ENCODE data around the gene MYO9B.
A peak's percentile ranks its signal among the peaks of the same experiment; 100 is the strongest.
"Not testable (repeated sequence)": the region's sequence is repeated elsewhere in the genome, so short reads cannot be mapped to it uniquely, and the experiment has no call there.

Gene MYO9B

DNA sequence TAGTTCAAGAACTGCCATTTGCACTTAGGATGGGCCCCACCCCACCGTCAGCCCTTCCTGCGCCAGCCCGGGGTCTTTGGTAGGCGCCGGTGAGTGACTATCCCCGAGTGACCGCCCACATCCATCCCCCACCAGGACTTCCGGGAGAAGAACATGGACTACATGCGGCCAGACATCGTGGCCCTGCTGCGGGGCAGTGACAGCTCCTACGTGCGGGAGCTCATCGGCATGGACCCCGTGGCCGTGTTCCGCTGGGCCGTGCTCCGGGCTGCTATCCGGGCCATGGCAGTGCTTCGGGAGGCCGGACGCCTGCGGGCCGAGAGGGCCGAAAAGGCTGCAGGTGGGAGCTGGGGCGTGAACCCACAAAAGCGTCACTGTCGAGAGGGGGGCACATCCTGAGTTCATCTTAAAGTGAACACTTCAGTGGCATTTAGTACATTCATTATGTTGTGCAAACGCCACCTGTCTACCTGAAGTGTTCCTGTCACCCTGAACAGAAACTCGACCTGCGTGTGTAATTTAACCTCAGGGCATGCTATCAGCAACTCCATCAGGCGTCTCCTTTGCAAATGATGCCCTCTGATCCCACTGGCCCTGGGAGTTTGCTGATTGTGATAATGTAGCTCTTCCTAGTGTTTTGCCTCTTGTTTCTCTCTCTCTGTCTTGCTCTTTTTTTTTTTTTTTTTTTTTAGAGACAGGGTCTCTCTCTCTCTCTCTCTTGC lies 97.2 kb downstream of the MYO9B start:
- no peak for DNase-seq (ENCODE audit: extremely low read depth in 1 of 2, low read depth in 1 of 2)

DNA sequence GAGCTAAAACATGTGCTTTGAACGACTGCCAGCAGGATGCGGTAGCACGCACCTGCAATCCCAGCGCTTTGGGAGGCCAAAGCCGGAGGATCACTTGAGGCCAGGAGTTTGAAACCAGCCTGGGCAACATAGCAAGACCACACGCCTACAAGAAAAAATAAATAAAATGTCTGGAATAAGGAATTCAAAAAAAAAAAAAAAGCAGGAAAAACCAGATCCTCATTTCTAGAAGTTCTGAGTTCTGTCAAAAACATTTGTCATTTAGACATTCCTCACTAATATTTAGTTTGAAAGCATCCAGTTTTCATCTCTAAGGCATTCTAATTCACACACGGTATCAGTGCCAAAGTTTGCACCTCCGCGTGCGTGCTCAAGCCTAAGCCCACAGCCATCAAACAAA lies 102.7 kb downstream of the MYO9B start:
- DNase-seq (ENCODE audit: extremely low read depth in 1 of 2, low read depth in 1 of 2): no peak

DNA sequence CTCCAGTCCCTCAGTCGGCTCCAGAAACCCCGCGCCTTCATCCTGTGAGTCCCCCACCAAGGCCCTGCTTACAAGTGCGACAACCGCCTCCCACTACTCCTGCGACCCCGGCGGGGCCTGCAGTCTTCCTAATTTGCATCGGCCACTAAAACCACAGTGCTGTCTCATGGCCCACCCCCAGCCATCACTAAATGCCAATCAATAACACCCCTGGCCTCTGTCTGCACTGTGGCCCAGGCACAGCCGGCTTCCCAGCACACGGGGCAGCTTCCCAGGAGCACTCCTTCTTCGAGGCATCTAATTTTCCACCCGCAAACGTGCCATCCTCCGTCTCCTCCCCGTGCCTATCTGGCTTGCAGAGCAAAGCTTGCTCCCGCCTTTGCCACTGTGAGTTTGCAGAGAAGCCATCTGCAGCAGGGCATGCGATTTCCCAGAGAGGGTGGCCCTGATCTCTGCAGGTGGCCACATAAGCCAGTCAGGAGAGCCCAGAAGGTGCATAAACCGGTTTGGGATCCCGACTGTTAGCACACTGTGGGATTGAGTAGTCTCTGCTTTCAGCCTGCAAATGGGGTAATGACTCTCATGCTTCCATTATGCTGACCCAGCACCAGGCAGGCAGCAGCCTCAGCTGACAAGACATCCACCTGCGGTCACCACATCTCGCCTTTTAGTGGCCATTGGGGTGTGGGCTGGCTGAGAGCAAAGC lies 105.6 kb downstream of the MYO9B start:
- DNase-seq (ENCODE audit: extremely low read depth in 1 of 2, low read depth in 1 of 2): no peak

DNA sequence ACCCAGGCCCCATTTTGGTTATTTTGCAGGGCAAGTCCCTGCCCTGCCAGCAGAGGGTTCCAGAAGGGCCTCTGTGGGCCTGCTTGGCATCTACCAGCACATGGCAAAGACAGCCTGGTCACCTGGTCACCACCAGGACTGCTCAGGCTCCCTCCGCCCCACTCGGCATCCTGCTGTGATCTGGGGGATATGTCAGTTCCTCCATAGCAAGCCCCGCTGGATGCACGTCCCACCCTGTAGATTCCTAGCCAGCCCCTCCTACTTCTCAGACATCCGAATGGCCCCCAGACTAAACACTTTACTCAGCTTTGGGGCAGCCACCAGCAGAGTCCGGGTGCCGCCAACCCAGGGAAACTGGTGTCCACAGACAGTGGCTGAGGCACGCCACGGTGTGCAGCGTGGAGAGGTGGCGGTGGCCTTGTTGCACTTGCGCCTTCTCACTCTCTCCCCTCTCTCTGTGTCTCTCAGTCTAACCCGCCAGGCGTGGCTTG lies 107.7 kb downstream of the MYO9B start:
- DNase-seq (ENCODE audit: extremely low read depth in 1 of 2, low read depth in 1 of 2): no peak

DNA sequence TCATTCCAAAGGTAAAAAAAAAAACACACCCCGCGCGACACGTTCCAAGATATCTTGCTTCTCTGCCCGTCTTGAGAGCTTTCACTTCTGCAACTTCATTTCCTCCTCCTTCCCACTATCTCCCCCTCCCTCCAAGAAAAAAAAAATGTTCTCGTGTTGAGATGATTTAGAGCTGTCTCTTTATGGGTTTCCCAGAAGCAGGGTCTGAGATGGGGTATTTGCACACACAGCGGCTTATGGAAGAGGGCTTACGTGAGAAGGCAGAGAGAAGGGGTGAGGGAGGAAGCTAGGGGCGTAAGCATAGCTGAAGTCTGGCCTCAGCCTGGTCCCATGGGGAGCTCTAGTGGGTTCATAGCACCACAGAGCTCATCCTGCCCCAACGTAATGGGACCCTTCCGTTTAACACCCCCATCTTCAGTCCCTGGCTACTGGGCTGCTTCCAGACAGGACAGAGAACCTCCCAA lies 108.3 kb downstream of the MYO9B start:
- no peak for DNase-seq (ENCODE audit: extremely low read depth in 1 of 2, low read depth in 1 of 2)

DNA sequence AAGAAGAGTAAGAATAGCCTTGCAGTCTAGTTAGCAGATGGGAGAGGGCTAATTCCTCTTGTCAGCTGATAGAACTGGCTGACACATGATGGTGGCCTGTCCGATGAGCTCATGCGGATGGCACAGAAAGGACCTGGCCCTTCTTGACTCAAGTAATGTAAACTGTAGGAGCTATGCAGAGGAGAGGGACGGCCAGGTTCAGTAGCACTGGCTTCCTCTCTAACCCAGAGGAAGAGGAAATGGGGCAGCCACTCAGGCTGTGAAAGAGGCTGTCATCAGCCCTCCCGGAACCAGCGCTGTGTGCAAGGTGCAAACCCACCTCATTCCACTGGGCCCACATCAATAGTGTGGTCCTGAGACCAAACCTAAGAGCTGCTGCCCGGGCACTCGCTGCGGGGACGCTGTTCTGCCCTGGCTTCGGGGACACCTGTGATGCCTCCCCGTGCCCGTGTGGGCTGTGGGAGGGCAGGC lies 108.8 kb downstream of the MYO9B start:
- DNase-seq (ENCODE audit: extremely low read depth in 1 of 2, low read depth in 1 of 2): peak; percentile 19 to 30

DNA sequence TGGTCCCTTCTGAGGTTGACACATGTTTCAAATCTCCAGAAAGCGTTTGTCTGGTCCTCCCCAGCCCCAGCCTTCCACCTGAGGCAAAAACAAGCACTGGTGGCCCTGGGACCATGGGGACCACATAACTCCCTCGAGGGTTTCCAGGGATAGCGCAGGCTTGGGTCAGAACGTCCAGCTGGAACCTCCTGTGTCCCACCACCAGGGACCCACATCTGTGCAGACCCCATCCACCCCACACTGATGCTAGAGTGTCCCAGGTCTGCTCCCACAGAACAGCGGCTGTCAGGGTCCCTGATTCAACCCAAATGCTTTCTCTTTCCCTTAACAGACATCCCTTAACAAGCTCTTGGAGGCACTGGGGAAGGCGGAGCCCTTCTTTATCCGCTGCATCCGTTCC lies 110.0 kb downstream of the MYO9B start:
- no peak for DNase-seq (ENCODE audit: extremely low read depth in 1 of 2, low read depth in 1 of 2)

DNA sequence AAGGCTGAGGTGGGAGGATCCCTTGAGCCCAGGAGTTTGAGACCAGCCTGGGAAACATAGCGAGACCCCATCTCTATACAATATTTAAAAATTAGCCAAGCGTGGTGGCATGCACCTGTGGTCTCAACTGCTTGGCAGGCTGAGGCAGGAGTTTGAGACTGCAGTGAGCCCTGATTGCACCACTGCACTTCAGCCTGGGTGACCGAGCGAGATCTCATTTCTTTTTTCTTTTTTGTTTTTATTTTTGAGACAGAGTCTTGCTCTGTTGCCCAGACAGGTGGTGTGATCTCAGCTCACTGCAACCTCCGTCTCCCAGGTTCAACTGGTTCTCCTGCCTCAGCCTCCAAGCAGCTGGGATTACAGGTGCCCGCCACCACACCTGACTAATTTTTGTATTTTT lies 116.2 kb downstream of the MYO9B start:
- DNase-seq (ENCODE audit: extremely low read depth in 1 of 2, low read depth in 1 of 2): not testable (repeated sequence)

DNA sequence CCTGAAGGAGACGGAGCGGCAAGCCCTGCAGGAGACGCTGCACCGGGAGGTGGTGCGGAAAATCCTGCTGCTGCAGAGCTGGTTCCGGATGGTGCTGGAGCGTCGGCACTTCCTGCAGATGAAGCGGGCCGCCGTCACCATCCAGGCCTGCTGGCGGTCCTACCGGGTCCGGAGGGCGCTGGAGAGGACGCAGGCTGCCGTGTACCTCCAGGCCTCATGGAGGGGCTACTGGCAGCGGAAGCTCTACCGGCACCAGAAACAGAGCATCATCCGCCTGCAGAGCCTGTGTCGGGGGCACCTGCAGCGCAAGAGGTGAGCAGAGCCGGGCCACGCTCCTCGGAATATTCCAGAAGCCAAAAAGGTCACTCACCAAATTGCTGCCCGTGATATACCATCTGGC lies 117.2 kb downstream of the MYO9B start:
- no peak for DNase-seq (ENCODE audit: extremely low read depth in 1 of 2, low read depth in 1 of 2)

DNA sequence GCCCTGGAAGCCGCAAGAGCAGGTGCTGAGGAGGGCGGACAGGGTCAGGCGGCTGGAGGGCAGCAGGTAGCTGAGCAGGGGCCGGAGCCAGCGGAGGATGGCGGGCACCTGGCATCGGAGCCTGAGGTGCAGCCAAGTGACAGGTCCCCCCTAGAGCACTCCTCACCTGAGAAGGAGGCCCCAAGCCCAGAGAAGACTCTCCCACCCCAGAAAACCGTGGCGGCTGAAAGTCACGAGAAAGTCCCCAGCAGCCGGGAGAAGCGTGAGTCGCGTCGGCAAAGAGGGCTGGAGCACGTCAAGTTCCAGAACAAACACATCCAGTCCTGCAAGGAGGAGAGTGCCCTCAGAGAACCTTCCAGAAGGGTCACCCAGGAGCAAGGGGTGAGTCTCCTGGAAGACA lies 119.0 kb downstream of the MYO9B start:
- no peak for DNase-seq (ENCODE audit: extremely low read depth in 1 of 2, low read depth in 1 of 2)

DNA sequence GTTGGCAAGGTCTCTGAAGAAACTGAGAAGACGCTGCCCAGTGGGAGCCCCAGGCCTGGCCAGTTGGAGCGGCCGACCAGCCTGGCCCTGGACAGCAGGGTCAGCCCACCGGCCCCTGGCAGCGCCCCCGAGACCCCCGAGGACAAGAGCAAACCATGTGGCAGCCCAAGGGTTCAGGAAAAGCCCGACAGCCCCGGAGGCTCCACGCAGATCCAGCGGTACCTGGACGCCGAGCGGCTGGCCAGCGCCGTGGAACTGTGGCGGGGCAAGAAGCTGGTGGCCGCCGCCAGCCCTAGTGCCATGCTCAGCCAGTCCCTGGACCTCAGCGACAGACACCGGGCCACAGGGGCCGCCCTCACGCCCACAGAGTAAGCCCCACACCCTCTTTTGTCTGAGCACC lies 119.5 kb downstream of the MYO9B start:
- DNase-seq (ENCODE audit: extremely low read depth in 1 of 2, low read depth in 1 of 2): no peak

DNA sequence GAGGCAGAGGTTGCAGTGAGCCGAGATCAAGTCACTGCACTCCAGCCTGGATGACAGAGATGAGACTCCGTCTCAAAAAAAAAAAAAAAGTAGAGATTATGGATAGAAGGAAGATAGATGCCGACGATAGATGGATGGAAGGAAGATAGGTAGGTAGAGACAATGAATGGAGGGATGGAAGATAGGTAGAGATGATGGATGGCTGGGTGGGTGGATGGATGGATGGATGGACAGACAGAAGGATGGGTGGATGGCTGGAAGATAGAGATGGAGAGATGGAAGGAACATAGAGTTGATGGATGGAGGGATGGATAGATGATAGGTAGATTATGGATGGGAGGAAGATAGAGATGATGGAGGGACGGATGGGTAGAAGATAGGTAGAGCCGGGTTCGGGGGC lies 121.0 kb downstream of the MYO9B start:
- DNase-seq (ENCODE audit: extremely low read depth in 1 of 2, low read depth in 1 of 2): no peak

DNA sequence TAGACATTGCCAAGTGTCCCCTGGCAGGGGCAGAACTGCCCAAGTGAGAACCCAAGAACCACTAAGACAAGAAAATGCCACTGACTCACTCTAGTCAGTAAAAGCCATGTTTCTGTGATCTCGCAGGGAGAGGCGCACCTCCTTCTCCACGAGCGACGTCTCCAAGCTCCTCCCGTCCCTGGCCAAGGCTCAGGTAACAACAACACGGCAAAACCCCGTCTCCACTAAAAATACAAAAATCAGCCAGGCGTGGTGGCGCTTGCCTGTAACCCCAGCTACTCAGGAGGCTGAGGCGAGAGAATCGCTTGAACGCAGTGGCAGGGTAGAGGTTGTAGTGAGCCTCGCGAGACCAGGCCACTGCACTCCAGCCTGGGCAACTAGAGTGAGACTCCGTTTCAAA lies 122.1 kb downstream of the MYO9B start:
- DNase-seq (ENCODE audit: extremely low read depth in 1 of 2, low read depth in 1 of 2): no peak

DNA sequence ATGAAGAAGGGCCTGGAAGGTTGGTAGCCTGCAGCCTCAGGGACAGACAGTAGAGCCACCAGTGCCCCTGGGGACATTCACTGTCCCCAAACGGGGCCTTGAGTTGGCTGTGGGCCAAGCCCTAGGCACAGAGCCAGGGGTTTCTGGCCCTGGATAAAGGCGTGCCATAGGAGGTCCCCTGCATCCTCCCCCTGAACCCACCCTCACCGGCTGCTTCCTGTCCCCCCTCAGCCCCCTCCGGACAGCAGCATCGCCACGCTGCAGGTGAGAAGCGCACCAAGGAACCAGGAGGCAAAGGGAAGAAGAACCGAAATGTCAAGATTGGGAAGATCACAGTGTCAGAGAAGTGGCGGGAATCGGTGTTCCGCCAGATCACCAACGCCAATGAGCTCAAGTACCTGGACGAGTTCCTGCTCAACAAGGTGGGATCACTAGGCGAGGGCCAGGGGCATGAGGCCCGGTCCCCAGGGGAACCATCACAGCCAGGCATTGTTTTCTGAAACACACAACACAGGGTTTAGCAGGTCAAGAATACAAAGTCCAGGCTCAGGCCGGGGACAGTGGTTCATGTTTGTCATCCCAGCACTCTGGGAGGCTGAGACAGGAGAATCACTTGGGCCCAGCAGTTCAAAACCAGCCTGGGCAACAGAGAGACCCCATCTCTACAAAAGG lies 125.0 kb downstream of the MYO9B start:
- no peak for DNase-seq (ENCODE audit: extremely low read depth in 1 of 2, low read depth in 1 of 2)

DNA sequence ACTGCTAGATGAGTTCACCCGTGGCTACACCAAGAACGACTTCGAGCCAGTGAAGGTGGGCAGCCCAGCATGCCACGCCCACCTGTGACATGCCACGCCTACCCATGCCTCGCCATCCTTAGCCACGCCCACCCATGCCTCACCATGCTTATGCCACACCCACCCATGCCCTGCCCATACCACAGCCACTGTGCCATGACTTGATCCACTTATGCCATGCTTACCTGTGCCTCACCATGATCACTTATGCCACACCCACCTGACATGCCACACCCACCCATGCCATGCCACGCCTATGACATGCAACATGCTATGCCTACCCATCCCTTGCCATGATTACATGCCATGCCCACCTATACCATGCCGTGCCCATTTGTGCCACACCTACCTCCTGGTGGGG lies 126.7 kb downstream of the MYO9B start:
- no peak for DNase-seq (ENCODE audit: extremely low read depth in 1 of 2, low read depth in 1 of 2)

DNA sequence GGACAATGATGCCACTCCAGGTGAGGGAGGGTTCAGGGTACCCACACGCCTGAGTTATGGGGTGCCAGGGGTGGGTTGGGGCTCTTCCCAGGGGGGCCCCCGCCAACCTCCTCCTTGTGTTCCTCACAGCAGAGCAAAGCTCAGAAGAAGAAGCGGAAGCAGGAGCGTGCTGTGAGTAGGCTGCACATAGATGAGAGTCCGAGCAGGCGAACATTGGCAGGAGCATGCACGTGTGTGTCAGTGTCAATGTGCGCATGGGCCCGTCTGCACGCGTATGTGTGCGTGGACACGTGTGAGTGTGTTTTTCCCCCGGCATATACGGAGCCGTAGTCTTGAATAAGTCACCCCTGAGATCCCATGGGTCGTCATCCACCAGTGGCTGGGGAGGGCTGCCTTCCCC lies 127.1 kb downstream of the MYO9B start:
- no peak for DNase-seq (ENCODE audit: extremely low read depth in 1 of 2, low read depth in 1 of 2)

DNA sequence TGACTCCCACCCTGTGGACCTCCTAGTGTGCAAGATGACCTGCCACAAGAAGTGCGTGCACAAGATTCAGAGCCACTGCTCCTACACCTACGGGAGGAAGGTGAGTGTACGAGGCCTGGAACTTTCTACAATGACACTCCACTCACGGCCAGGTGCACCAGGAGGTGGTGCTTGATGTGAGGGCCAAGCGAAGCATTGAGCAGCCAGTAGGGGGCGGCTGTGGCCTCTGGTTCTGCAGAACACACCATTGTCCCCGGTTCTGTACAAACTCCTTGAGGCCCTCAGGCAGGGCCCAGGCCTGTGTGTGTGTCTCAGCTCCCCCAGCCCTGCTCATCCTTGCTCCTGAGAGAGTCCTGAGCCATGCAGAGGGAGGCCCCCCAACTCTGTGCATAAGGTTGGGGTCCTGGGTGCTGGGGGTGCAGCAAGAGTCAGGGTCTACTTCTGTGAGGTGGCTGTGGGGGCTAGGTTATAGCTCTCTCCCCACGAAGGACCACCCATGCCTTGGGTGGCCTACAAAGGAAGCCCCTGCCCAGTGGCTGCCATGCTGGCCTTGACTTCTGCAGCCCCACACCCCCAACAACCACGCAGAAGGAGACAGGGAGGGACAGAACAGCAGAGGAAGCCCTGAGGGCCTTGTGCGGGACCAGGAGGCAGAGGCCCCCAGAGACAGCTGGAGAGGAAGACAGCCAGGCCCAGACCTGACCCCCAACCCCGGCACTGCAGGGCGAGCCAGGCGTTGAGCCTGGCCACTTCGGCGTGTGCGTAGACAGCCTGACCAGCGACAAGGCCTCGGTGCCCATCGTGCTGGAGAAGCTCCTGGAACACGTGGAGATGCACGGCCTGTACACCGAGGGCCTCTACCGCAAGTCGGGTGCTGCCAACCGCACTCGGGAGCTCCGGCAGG lies 129.9 kb downstream of the MYO9B start:
- no peak for DNase-seq (ENCODE audit: extremely low read depth in 1 of 2, low read depth in 1 of 2)

DNA sequence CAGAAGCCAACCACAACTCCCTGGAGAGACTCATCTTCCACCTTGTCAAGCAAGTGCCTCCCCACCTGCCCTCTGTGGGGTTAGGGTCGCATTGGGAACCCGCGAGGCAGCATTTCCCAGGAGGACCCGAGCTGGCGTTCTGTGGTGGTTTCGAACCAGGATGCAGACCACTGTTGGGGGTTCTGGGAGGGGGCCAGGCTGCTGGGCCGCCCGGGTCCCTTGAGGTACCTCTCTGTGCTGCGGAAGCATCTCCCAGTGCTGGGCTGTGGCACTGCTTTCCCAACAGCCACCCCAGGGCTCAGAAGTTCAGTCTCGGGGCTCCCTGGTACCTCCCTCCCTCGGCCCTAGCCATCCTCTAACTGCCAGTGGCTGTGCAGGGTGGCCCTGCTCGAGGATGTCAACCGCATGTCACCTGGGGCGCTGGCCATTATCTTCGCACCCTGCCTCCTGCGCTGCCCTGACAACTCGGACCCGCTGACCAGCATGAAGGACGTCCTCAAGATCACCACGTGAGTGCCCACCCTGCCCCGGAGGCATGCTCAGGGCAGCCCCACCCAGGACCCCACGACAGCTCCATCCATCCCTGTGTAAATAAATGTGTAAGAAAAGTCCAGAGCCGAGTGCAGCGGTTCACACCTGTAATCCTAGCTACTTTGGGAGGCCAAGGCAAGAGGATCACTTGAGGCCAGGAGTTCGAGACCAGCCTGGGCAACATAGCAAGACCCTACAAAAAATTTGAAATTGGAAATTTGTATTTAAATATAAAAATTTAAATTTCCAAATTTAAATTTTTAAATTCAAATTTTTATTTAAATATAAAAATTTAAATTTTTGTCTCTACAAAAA lies 131.4 kb downstream of the MYO9B start:
- no peak for DNase-seq (ENCODE audit: extremely low read depth in 1 of 2, low read depth in 1 of 2)

DNA sequence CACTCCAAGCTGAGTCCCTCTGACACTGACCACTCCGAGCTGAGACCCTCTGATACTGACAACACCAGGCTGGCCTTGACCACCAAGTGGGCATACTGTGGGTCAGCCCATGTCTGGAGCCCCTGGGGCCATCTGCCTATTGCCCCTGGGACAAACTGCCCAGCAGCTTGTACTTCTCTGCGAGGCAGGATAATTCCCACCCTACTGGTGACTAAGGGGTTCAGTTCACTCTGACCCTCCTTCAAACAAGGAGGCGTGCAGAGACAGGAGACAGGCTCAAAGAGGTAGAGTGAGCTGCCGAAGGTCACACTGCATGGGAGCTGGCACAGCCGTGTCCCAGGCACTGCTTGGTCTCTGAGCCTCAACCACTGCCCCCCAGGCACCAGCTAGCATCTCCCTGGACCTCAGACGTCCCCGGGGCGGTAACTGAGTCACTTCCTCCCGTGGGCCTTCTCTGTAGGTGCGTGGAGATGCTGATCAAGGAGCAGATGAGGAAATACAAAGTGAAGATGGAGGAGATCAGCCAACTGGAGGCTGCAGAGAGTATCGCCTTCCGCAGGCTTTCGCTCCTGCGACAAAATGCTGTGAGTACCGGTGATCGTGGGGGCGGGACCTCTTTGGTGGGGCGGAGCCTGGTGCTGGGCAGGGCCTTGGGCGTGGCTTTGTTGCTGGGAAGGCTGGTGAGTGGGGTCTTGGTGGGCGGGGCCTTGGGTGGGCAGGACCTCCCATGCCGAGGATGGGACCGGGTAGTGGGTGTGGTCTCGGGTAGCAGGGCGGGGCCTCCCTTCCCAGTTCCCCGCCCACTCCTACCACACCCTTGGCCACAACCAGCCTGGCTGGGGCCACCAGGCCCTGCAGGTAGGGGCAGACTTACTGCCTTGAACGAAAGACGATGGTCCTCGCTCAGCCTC lies 133.8 kb downstream of the MYO9B start:
- DNase-seq (ENCODE audit: extremely low read depth in 1 of 2, low read depth in 1 of 2): peak; percentile 37 to 60
